Right lobe of liver (tissue), 6 donors: ENCODE data around the gene ZNF791. TPM values are rescaled to one million over a fixed set of nuclear protein-coding genes. Genes with fewer than 3 reads are reported as not detected.
"Not testable (repeated sequence)": the region's sequence is repeated elsewhere in the genome, so short reads cannot be mapped to it uniquely, and the experiment has no call there.

Source experiments
- ATAC-seq, 4 donors: fragments of 200-7000 bp; cut with Tn5 transposase; one replicate each; pipeline ENCODE4 v1.9.1; 2020; ENCODE audit warnings: mild to moderate bottlenecking in 4 of 4, moderate library complexity in 4 of 4
- DNase-seq, 3 donors: peaks; one replicate each; pipeline ENCODE4 v3.0.0-alpha.2; 2020
- H3K27ac ChIP-seq, 3 donors: fragments of 200-600 bp; one replicate each; pipeline ENCODE4 v1.8.0; 2022
- H3K27me3 ChIP-seq, 2 donors: fragments of 200-600 bp; one replicate each; pipeline ENCODE4 v1.8.0; 2022
- H3K36me3 ChIP-seq, 4 donors: fragments of 200-600 bp; sonication (generic) in 1 of 4; one replicate each; pipeline versions ENCODE4 v1.5.1 to v1.8.0; 2017 to 2022; ENCODE audit warnings: control low read depth in 1 of 4
- H3K4me1 ChIP-seq, 4 donors: fragments of 200-600 bp; sonication (generic) in 1 of 4; one replicate each; pipeline versions ENCODE4 v1.5.1 to v1.8.0; 2017 to 2022; ENCODE audit warnings: control low read depth in 1 of 4
- H3K4me3 ChIP-seq, 3 donors: fragments of 200-600 bp; one replicate each; pipeline ENCODE4 v1.8.0; 2022
- H3K9me3 ChIP-seq, 4 donors: fragments of 200-600 bp; sonication (generic) in 1 of 4; one replicate each; pipeline versions ENCODE4 v1.5.1 to v1.8.0; 2017 to 2022; ENCODE audit warnings: control low read depth in 1 of 4
- CTCF ChIP-seq, 4 donors: fragments of 200-600 bp in 3 of 4; fragments of 450-650 bp in 1 of 4; IDR thresholded peaks; one replicate each; pipeline versions ENCODE4 v1.5.1 to v1.8.0; 2016 to 2022; ENCODE audit warnings: antibody characterized with exemption in 4 of 4, mild to moderate bottlenecking in 2 of 4
- POLR2A ChIP-seq: fragments of 450-650 bp; IDR thresholded peaks from one replicate; pipeline ENCODE4 v1.6.1; 2017; ENCODE audit warnings: antibody characterized with exemption, mild to moderate bottlenecking
- WGBS: methylation state at CpG from one replicate; pipeline ENCODE4 v1.1.6; 2018; ENCODE audit warnings: low coverage, low lambda C conversion rate; ENCODE audit not compliant: insufficient coverage; ENCODE audit errors: missing lambda C conversion rate; 5-methylcytosine and 5-hydroxymethylcytosine counted together
- intact Hi-C, 2 donors: fragments of 100-400 bp; cut with DNase I; formaldehyde crosslinking; loops; one replicate each; pipeline versions ENCODE4 v1.11.2 to v1.14.1; 2022
- total RNA-seq, 6 experiments: library from RNA; depleted of rRNA in 2 of 6; stranded (reverse); fragments of >200 nt in 2 of 6; fragmentation: NEBNext Ultra II Directional in 3 of 6; extraction: Animal tissue kit (Norgen Biotek cat#: 25700) in 3 of 6; gene quantifications; one replicate each; pipeline versions ENCODE4 v1.1.0 to v1.2.4, GENCODE V29; 2016 to 2023
- donor health status: DM: no; HTN: yes; CAD: no.
- donor health status: DM: no; HTN: no; CAD: no.
- donor health status: DM: no; HTN: no; CAD: no.
- donor health status: DM: no; HTN: yes; CAD: no.
- donor health status: DM: no; HTN: yes; CAD: no.

The ZNF791 gene
- total RNA-seq, 6 experiments from 2014 or later, result 5.5 to 10.7 (median 7.8) TPM

GRCh38 chr19:12675399-12675798 lies 64.7 kb downstream of the ZNF791 start:
- Histone ChIP-seq H3K36me3 (peaks cover 0 to 66% (median 26%) of the 10 kb centered on the region in 4 donors), H3K9me3 (no peaks in the 10 kb centered on the region), H3K27me3 (no peaks in the 10 kb centered on the region), H3K4me3 (no peak overlapping the region), H3K4me1 (peaks cover 0 to 24% (median 0%) of the 10 kb centered on the region in 4 donors), H3K27ac (no peak overlapping the region)
- ATAC-seq (no peak), DNase-seq (no peak)
- intact Hi-C loops, result no loop called here
- WGBS, result 93% methylated on average over 5 of the region's 10 CpGs
- TF ChIP-seq POLR2A, result no peak
- TF ChIP-seq CTCF (IDR thresholded peaks at IDR 0.05), result no peak

- no CpG with 5 or more reads among the region's 15 CpGs for WGBS
- no peaks in the 10 kb centered on the region for H3K27me3 ChIP-seq
- H3K27ac ChIP-seq, result no peak overlapping the region
- no peak for ATAC-seq
- no peak for DNase-seq
- H3K4me3 ChIP-seq, result no peak overlapping the region
- no peaks in the 10 kb centered on the region for H3K9me3 ChIP-seq
- peaks cover 0 to 19% (median 0%) of the 10 kb centered on the region in 4 donors for H3K4me1 ChIP-seq
- TF ChIP-seq POLR2A, result no peak
- no peak for TF ChIP-seq CTCF (IDR thresholded peaks at IDR 0.05)
- intact Hi-C loops, result no loop called here
- H3K36me3 ChIP-seq, result peaks cover 0 to 66% (median 26%) of the 10 kb centered on the region in 4 donors
Measured at GRCh38 chr19:12675940-12676339, 65.2 kb downstream of the ZNF791 start.

GRCh38 chr19:12676384-12676792 lies 65.7 kb downstream of the ZNF791 start:
- Histone ChIP-seq H3K4me3 (no peak overlapping the region), H3K9me3 (no peaks in the 10 kb centered on the region), H3K36me3 (peaks cover 0 to 66% (median 26%) of the 10 kb centered on the region in 4 donors), H3K27me3 (no peaks in the 10 kb centered on the region), H3K27ac (no peak overlapping the region), H3K4me1 (peaks cover 0 to 19% (median 0%) of the 10 kb centered on the region in 4 donors)
- TF ChIP-seq CTCF (IDR thresholded peaks at IDR 0.05), result peak; percentile 78 to 86 (median 82)
- TF ChIP-seq POLR2A, result no peak
- intact Hi-C loops, result no loop called here
- peak; percentile 56 to 74 (median 68) for ATAC-seq
- no CpG with 5 or more reads among the region's 4 CpGs for WGBS
- peak; percentile 84 to 88 (median 85) for DNase-seq

GRCh38 chr19:12676928-12677327 lies 66.2 kb downstream of the ZNF791 start:
- intact Hi-C loops, result no loop called here
- H3K4me3 ChIP-seq, result no peak overlapping the region
- H3K36me3 ChIP-seq, result peaks cover 0 to 66% (median 26%) of the 10 kb centered on the region in 4 donors
- DNase-seq (no peak), ATAC-seq (no peak)
- TF ChIP-seq CTCF (IDR thresholded peaks at IDR 0.05), result no peak
- no peak for TF ChIP-seq POLR2A
- WGBS, result 83% methylated on average over 1 of the region's 12 CpGs
- no peaks in the 10 kb centered on the region for H3K27me3 ChIP-seq
- no peak overlapping the region for H3K27ac ChIP-seq
- H3K4me1 ChIP-seq, result peaks cover 0 to 19% (median 0%) of the 10 kb centered on the region in 4 donors
- no peaks in the 10 kb centered on the region for H3K9me3 ChIP-seq

GRCh38 chr19:12678039-12678438 lies 67.3 kb downstream of the ZNF791 start:
- WGBS, result 10% methylated on average over 4 of the region's 5 CpGs
- peak in 3 of 4 donors; percentile 13 to 34 (median 17) for ATAC-seq
- H3K27me3 ChIP-seq, intact Hi-C loops, H3K9me3 ChIP-seq, H3K4me3 ChIP-seq: not testable (repeated sequence)
- peak in 2 of 3 donors; percentile 70 to 79 for DNase-seq
- Histone ChIP-seq H3K27ac (peak overlapping the region in 1 of 3 donors; percentile 7), H3K36me3 (peaks cover 0 to 61% (median 26%) of the 10 kb centered on the region in 4 donors), H3K4me1 (peaks cover 0 to 19% (median 0%) of the 10 kb centered on the region in 4 donors)
